GM12878 (cell line): ENCODE measurements around the gene KDM1B. TPM values are rescaled to one million over a fixed set of nuclear protein-coding genes. Genes with fewer than 3 reads are reported as not detected.
A peak's percentile ranks its signal among the peaks of the same experiment; 100 is the strongest.

Source experiments
- BMI1 ChIP-seq: fragments of 450-650 bp; IDR thresholded peaks from 2 replicates; pipeline ENCODE4 v1.6.1; 2016; ENCODE audit warnings: mild to moderate bottlenecking, moderate library complexity, borderline replicate concordance
- BRCA1 ChIP-seq: IDR thresholded peaks from 2 replicates; pipeline ENCODE4 v1.6.1; 2011; ENCODE audit warnings: low read depth, low read length, improper control_type of control experiment
- CBX5 ChIP-seq: sonication (generic); IDR thresholded peaks from 2 replicates; pipeline ENCODE4 v1.6.1; 2016; ENCODE audit warnings: low read depth, moderate library complexity, mild to moderate bottlenecking, inconsistent platforms
- CEBPB ChIP-seq, 2 experiments: fragments of 150-350 bp in 1 of 2; IDR thresholded peaks; 2 replicates each; pipeline ENCODE4 v1.6.1; 2012 to 2014; ENCODE audit warnings: low read depth in 2 of 2, low read length in 2 of 2, borderline replicate concordance in 1 of 2, inconsistent platforms in 1 of 2
- CREB1 ChIP-seq: IDR thresholded peaks from 2 replicates; pipeline ENCODE4 v1.6.1; 2012; ENCODE audit warnings: low read depth, mild to moderate bottlenecking, inconsistent platforms
- FOXK2 ChIP-seq: fragments of 450-650 bp; IDR thresholded peaks from 2 replicates; pipeline ENCODE4 v1.6.1; 2017; ENCODE audit warnings: mild to moderate bottlenecking, moderate library complexity
- GABPA ChIP-seq: IDR thresholded peaks from 2 replicates; pipeline ENCODE4 v1.6.1; 2014; ENCODE audit warnings: antibody characterized with exemption, low read depth, mild to moderate bottlenecking, inconsistent platforms
- GATAD2B ChIP-seq: fragments of 450-650 bp; conservative IDR thresholded peaks from 2 replicates; pipeline ENCODE4 v1.6.1; 2017; ENCODE audit warnings: low read depth, mild to moderate bottlenecking, moderate library complexity
- HCFC1 ChIP-seq: fragments of 150-350 bp; IDR thresholded peaks from 2 replicates; pipeline ENCODE4 v1.6.1; 2014; ENCODE audit warnings: low read length
- HDAC2 ChIP-seq: fragments of 200-600 bp; sonication (generic); IDR thresholded peaks from 2 replicates; pipeline ENCODE4 v1.6.1; 2017
- IKZF2 ChIP-seq, 2 experiments: fragments of 450-650 bp; IDR thresholded peaks; 2 replicates each; pipeline ENCODE4 v1.6.1; 2017; ENCODE audit warnings: mild to moderate bottlenecking in 2 of 2, moderate library complexity in 2 of 2
- JUNB ChIP-seq: IDR thresholded peaks from 2 replicates; pipeline ENCODE4 v1.6.1; 2016; ENCODE audit warnings: antibody characterized with exemption, mild to moderate bottlenecking
- LARP7 ChIP-seq: fragments of 450-650 bp; IDR thresholded peaks from 2 replicates; pipeline ENCODE4 v1.6.1; 2017; ENCODE audit warnings: mild to moderate bottlenecking
- NFYA ChIP-seq: IDR thresholded peaks from 2 replicates; pipeline ENCODE4 v1.6.1; 2011; ENCODE audit warnings: low read depth, mild to moderate bottlenecking, low read length, improper control_type of control experiment, borderline replicate concordance
- NFYB ChIP-seq: IDR thresholded peaks from 2 replicates; pipeline ENCODE4 v1.6.1; 2011; ENCODE audit warnings: low read depth, mild to moderate bottlenecking, low read length, improper control_type of control experiment, moderate library complexity; ENCODE audit not compliant: insufficient read depth
- POLR2AphosphoS2 ChIP-seq: IDR thresholded peaks from 2 replicates; pipeline ENCODE4 v1.6.1; 2011; ENCODE audit warnings: low read depth, mild to moderate bottlenecking, low read length, improper control_type of control experiment, moderate library complexity
- POU2F2 ChIP-seq: IDR thresholded peaks from 3 replicates; pipeline ENCODE4 v1.6.1; 2011; ENCODE audit warnings: low read depth, mild to moderate bottlenecking, low read length, borderline replicate concordance
- SREBF1 ChIP-seq: IDR thresholded peaks from 2 replicates; pipeline ENCODE4 v1.6.1; 2012; ENCODE audit warnings: mild to moderate bottlenecking, low read length
- TCF3 ChIP-seq: IDR thresholded peaks from 2 replicates; pipeline ENCODE4 v1.6.1; 2012; ENCODE audit warnings: low read depth, mild to moderate bottlenecking, low read length, borderline replicate concordance; ENCODE audit not compliant: insufficient read depth
- YBX1 ChIP-seq: fragments of 450-650 bp; IDR thresholded peaks from 2 replicates; pipeline ENCODE4 v1.6.1; 2016; ENCODE audit warnings: antibody characterized with exemption
- ZSCAN29 ChIP-seq: fragments of 450-650 bp; IDR thresholded peaks from 2 replicates; pipeline ENCODE4 v1.6.1; 2017; ENCODE audit warnings: mild to moderate bottlenecking, moderate library complexity
- ZZZ3 ChIP-seq: IDR thresholded peaks from 2 replicates; pipeline ENCODE4 v1.6.1; 2011; ENCODE audit warnings: low read depth; ENCODE audit not compliant: control insufficient read depth, insufficient read length
- polyA plus RNA-seq, 11 experiments: library from polyadenylated mRNA; depleted of rRNA in 4 of 11; unstranded in 6 of 11; stranded (reverse) in 5 of 11; fragments of >200 nt; fragmentation: Nextera tagmentation in 4 of 11; fragmentation: Illumina TruSeq in 1 of 11; extraction: Ambion mirVana in 4 of 11; extraction: Trizol in 1 of 11; gene quantifications; 1 replicate in 1 of 11; 2 replicates in 10 of 11; pipeline versions ENCODE4 v1.2.1 to v1.2.3, GENCODE V29; 2011 to 2016; ENCODE audit warnings: inconsistent platforms in 2 of 11, missing spikeins in 2 of 11, low read depth in 1 of 11
- total RNA-seq, 4 experiments: library from RNA; depleted of rRNA in 3 of 4; stranded (reverse); fragments of >200 nt in 3 of 4; fragmentation: Illumina TruSeq in 1 of 4; extraction: Trizol in 1 of 4; gene quantifications; 2 replicates each; pipeline versions ENCODE4 v1.2.1 to v1.2.3, GENCODE V29; 2013 to 2021
- TF ChIP-seq, protein P1 (sequence below): fragments of 450-650 bp; IDR thresholded peaks from 2 replicates; pipeline ENCODE4 v1.6.1; 2018; ENCODE audit warnings: borderline replicate concordance, mild to moderate bottlenecking; ENCODE audit not compliant: partially characterized antibody
- TF ChIP-seq, protein P2 (sequence below): IDR thresholded peaks from 2 replicates; pipeline ENCODE4 v1.6.1; 2012; ENCODE audit warnings: low read depth, low read length, improper control_type of control experiment
- TF ChIP-seq, protein P3 (sequence below): fragments of 450-650 bp; formaldehyde crosslinking; IDR thresholded peaks from 2 replicates; pipeline ENCODE4 v1.4.0; 2020; ENCODE audit warnings: mild to moderate bottlenecking, moderate library complexity
- TF ChIP-seq, protein P4 (sequence below): IDR thresholded peaks from 2 replicates; pipeline ENCODE4 v1.6.1; 2011; ENCODE audit warnings: borderline replicate concordance, low read depth, mild to moderate bottlenecking, moderate library complexity, mixed read lengths, low read length; ENCODE audit not compliant: insufficient read depth; ENCODE audit errors: extremely low read length

The KDM1B gene
- total and polyA plus RNA-seq, 10 of the 15 experiments (the other 5 are each of a cell fraction or from before 2014, with no cell fraction given) = 1.7 to 22.5 (median 13.9) TPM

DNA sequence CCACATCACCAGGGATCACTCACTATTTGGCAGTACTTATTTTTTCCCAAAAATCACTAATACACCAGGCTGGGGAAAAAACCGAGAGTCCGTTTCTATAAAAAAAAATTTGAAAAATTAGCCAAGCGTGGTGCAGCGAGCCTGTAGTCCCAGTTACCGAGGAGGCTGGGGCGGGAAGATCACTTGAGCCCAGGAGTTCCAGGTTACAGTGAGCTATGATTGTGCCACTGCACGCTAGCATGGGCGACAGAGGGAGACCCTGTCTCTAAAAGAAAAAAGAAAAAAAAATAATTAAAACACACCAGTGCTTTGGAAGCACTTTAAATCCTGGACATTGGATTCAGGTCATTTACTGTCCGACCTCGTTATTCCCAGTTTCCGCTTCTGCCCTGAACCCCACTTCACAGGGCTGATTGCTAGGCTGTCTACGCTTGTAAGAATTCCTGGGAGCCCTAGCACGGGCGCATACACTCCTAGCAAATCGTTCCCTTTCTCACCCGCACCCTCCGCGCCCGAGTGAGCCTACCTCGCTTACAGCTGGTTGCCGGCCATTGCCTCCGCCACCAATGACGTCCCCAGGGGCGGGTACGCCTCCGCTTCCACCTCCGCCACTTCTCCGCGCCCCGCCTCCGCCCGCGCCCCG lies 594 bp upstream of the KDM1B start, which contains the start of gene TPMT (continued):
- TF ChIP-seq, protein P1, sequence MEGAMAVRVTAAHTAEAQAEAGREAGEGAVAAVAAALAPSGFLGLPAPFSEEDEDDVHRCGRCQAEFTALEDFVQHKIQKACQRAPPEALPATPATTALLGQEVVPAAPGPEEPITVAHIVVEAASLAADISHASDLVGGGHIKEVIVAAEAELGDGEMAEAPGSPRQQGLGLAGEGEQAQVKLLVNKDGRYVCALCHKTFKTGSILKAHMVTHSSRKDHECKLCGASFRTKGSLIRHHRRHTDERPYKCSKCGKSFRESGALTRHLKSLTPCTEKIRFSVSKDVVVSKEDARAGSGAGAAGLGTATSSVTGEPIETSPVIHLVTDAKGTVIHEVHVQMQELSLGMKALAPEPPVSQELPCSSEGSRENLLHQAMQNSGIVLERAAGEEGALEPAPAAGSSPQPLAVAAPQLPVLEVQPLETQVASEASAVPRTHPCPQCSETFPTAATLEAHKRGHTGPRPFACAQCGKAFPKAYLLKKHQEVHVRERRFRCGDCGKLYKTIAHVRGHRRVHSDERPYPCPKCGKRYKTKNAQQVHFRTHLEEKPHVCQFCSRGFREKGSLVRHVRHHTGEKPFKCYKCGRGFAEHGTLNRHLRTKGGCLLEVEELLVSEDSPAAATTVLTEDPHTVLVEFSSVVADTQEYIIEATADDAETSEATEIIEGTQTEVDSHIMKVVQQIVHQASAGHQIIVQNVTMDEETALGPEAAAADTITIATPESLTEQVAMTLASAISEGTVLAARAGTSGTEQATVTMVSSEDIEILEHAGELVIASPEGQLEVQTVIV = no peak
- TF ChIP-seq CEBPB (IDR thresholded peaks at IDR 0.05; ENCODE audit: borderline replicate concordance in 1 of 2, low read depth in 2 of 2, low read length in 2 of 2) = no peak
- TF ChIP-seq ZZZ3 = no peak
- TF ChIP-seq IKZF2 (IDR thresholded peaks at IDR 0.05) = peak in 1 of 2 experiments; percentile 47; a peak in 3 of 4 replicates
- no peak for TF ChIP-seq FOXK2
- no peak for TF ChIP-seq NFYA
- TF ChIP-seq YBX1 = no peak
- TF ChIP-seq CREB1 = peak; percentile 71; the same call in 1 of the 2 replicates
- no peak for TF ChIP-seq CBX5
- TF ChIP-seq LARP7 = no peak
- no peak for TF ChIP-seq HCFC1
- TF ChIP-seq GABPA = no peak
- TF ChIP-seq SREBF1 = no peak
- TF ChIP-seq, protein P2, sequence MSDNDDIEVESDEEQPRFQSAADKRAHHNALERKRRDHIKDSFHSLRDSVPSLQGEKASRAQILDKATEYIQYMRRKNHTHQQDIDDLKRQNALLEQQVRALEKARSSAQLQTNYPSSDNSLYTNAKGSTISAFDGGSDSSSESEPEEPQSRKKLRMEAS = no peak
- no peak for TF ChIP-seq NFYB
- TF ChIP-seq POLR2AphosphoS2 = no peak
- TF ChIP-seq, protein P3, sequence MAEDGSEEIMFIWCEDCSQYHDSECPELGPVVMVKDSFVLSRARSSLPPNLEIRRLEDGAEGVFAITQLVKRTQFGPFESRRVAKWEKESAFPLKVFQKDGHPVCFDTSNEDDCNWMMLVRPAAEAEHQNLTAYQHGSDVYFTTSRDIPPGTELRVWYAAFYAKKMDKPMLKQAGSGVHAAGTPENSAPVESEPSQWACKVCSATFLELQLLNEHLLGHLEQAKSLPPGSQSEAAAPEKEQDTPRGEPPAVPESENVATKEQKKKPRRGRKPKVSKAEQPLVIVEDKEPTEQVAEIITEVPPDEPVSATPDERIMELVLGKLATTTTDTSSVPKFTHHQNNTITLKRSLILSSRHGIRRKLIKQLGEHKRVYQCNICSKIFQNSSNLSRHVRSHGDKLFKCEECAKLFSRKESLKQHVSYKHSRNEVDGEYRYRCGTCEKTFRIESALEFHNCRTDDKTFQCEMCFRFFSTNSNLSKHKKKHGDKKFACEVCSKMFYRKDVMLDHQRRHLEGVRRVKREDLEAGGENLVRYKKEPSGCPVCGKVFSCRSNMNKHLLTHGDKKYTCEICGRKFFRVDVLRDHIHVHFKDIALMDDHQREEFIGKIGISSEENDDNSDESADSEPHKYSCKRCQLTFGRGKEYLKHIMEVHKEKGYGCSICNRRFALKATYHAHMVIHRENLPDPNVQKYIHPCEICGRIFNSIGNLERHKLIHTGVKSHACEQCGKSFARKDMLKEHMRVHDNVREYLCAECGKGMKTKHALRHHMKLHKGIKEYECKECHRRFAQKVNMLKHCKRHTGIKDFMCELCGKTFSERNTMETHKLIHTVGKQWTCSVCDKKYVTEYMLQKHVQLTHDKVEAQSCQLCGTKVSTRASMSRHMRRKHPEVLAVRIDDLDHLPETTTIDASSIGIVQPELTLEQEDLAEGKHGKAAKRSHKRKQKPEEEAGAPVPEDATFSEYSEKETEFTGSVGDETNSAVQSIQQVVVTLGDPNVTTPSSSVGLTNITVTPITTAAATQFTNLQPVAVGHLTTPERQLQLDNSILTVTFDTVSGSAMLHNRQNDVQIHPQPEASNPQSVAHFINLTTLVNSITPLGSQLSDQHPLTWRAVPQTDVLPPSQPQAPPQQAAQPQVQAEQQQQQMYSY (CRISPR knock-in tag) = no peak
- no peak for TF ChIP-seq BMI1
- TF ChIP-seq POU2F2 = 0 out of 3 replicates have a peak, but pooled peaks have one; percentile 5
- TF ChIP-seq GATAD2B = no peak
- no peak for TF ChIP-seq BRCA1
- no peak for TF ChIP-seq TCF3
- TF ChIP-seq, protein P4, sequence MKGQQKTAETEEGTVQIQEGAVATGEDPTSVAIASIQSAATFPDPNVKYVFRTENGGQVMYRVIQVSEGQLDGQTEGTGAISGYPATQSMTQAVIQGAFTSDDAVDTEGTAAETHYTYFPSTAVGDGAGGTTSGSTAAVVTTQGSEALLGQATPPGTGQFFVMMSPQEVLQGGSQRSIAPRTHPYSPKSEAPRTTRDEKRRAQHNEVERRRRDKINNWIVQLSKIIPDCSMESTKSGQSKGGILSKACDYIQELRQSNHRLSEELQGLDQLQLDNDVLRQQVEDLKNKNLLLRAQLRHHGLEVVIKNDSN = no peak
- TF ChIP-seq ZSCAN29 = no peak
- TF ChIP-seq JUNB = no peak
- TF ChIP-seq HDAC2 = no peak
